GM12878 (cell line): ENCODE measurements around the gene RIPOR1. TPM values are rescaled to one million over a fixed set of nuclear protein-coding genes. Genes with fewer than 3 reads are reported as not detected.

Experiments used
- BCL11A ChIP-seq: IDR thresholded peaks from 2 replicates; pipeline ENCODE4 v1.6.1; 2011; ENCODE audit warnings: low read depth, low read length
- BCL3 ChIP-seq: IDR thresholded peaks from 2 replicates; pipeline ENCODE4 v1.6.1; 2011; ENCODE audit warnings: borderline replicate concordance, low read depth, mild to moderate bottlenecking, moderate library complexity, low read length; ENCODE audit not compliant: insufficient read depth, poor library complexity, severe bottlenecking
- BHLHE40 ChIP-seq, 2 experiments: fragments of 450-650 bp in 1 of 2; IDR thresholded peaks; 2 replicates each; pipeline ENCODE4 v1.6.1; 2011 to 2017; ENCODE audit warnings: low read depth in 2 of 2, borderline replicate concordance in 1 of 2, improper control_type of control experiment in 1 of 2, low read length in 1 of 2, mild to moderate bottlenecking in 1 of 2
- CBX5 ChIP-seq: sonication (generic); IDR thresholded peaks from 2 replicates; pipeline ENCODE4 v1.6.1; 2016; ENCODE audit warnings: low read depth, moderate library complexity, mild to moderate bottlenecking, inconsistent platforms
- CEBPB ChIP-seq, 2 experiments: fragments of 150-350 bp in 1 of 2; IDR thresholded peaks; 2 replicates each; pipeline ENCODE4 v1.6.1; 2012 to 2014; ENCODE audit warnings: low read depth in 2 of 2, low read length in 2 of 2, borderline replicate concordance in 1 of 2, inconsistent platforms in 1 of 2
- CREM ChIP-seq: IDR thresholded peaks from 2 replicates; pipeline ENCODE4 v1.6.1; 2014; ENCODE audit warnings: antibody characterized with exemption, low read depth
- EP300 ChIP-seq, 2 experiments: fragments of 150-350 bp in 1 of 2; IDR thresholded peaks; 2 replicates each; pipeline ENCODE4 v1.6.1; 2011 to 2012; ENCODE audit warnings: low read depth in 2 of 2, low read length in 2 of 2, borderline replicate concordance in 1 of 2, improper control_type of control experiment in 1 of 2, inconsistent platforms in 1 of 2; ENCODE audit not compliant: control insufficient read depth in 1 of 2
- FOS ChIP-seq: IDR thresholded peaks from 3 replicates; pipeline ENCODE4 v1.6.1; 2011; ENCODE audit warnings: borderline replicate concordance; ENCODE audit not compliant: insufficient read length; ENCODE audit errors: extremely low read depth
- HDGF ChIP-seq: fragments of 450-650 bp; IDR thresholded peaks from 2 replicates; pipeline ENCODE4 v1.6.1; 2016; ENCODE audit warnings: antibody characterized with exemption
- IKZF1 ChIP-seq: fragments of 450-650 bp; conservative IDR thresholded peaks from 2 replicates; pipeline ENCODE4 v1.6.1; 2017; ENCODE audit warnings: antibody characterized with exemption, mild to moderate bottlenecking
- IKZF2 ChIP-seq, 2 experiments: fragments of 450-650 bp; IDR thresholded peaks; 2 replicates each; pipeline ENCODE4 v1.6.1; 2017; ENCODE audit warnings: mild to moderate bottlenecking in 2 of 2, moderate library complexity in 2 of 2
- NFYB ChIP-seq: IDR thresholded peaks from 2 replicates; pipeline ENCODE4 v1.6.1; 2011; ENCODE audit warnings: low read depth, mild to moderate bottlenecking, low read length, improper control_type of control experiment, moderate library complexity; ENCODE audit not compliant: insufficient read depth
- RBBP5 ChIP-seq: fragments of 200-600 bp; sonication (generic); conservative IDR thresholded peaks from 2 replicates; pipeline ENCODE4 v1.6.1; 2016
- SMC3 ChIP-seq: IDR thresholded peaks from 2 replicates; pipeline ENCODE4 v1.6.1; 2011; ENCODE audit warnings: low read length, improper control_type of control experiment, borderline replicate concordance
- TAF1 ChIP-seq: IDR thresholded peaks from 2 replicates; pipeline ENCODE4 v1.6.1; 2011; ENCODE audit warnings: mild to moderate bottlenecking, low read depth, low read length, borderline replicate concordance
- ZNF274 ChIP-seq: IDR thresholded peaks from one replicate; pipeline ENCODE4 v1.8.0; 2011; ENCODE audit not compliant: insufficient read length, insufficient read depth
- ZNF384 ChIP-seq: IDR thresholded peaks from 2 replicates; pipeline ENCODE4 v1.6.1; 2012; ENCODE audit warnings: low read depth, mild to moderate bottlenecking, low read length, improper control_type of control experiment, borderline replicate concordance
- polyA plus RNA-seq, 11 experiments: library from polyadenylated mRNA; depleted of rRNA in 4 of 11; unstranded in 6 of 11; stranded (reverse) in 5 of 11; fragments of >200 nt; fragmentation: Nextera tagmentation in 4 of 11; fragmentation: Illumina TruSeq in 1 of 11; extraction: Ambion mirVana in 4 of 11; extraction: Trizol in 1 of 11; gene quantifications; 1 replicate in 1 of 11; 2 replicates in 10 of 11; pipeline versions ENCODE4 v1.2.1 to v1.2.3, GENCODE V29; 2011 to 2016; ENCODE audit warnings: inconsistent platforms in 2 of 11, missing spikeins in 2 of 11, low read depth in 1 of 11
- total RNA-seq, 4 experiments: library from RNA; depleted of rRNA in 3 of 4; stranded (reverse); fragments of >200 nt in 3 of 4; fragmentation: Illumina TruSeq in 1 of 4; extraction: Trizol in 1 of 4; gene quantifications; 2 replicates each; pipeline versions ENCODE4 v1.2.1 to v1.2.3, GENCODE V29; 2013 to 2021
- TF ChIP-seq, protein P1 (sequence below): IDR thresholded peaks from 2 replicates; pipeline ENCODE4 v1.6.1; 2012; ENCODE audit warnings: low read depth, low read length, improper control_type of control experiment
- TF ChIP-seq, protein P2 (sequence below): fragments of 450-650 bp; IDR thresholded peaks from 2 replicates; pipeline ENCODE4 v1.6.1; 2017; ENCODE audit warnings: antibody characterized with exemption, mild to moderate bottlenecking, moderate library complexity
- TF ChIP-seq, protein P3 (sequence below): fragments of 450-650 bp; IDR thresholded peaks from 2 replicates; pipeline ENCODE4 v1.6.1; 2017; ENCODE audit warnings: mild to moderate bottlenecking, low read depth, inconsistent platforms; ENCODE audit not compliant: poor library complexity, severe bottlenecking
- TF ChIP-seq, protein P4 (sequence below): fragments of 450-650 bp; IDR thresholded peaks from 2 replicates; pipeline ENCODE4 v1.6.1; 2016; ENCODE audit warnings: mild to moderate bottlenecking

The RIPOR1 gene
- total and polyA plus RNA-seq, 10 of the 15 experiments (the other 5 are each of a cell fraction or from before 2014, with no cell fraction given): 0.13 to 28.5 (median 7.0) TPM

DNA sequence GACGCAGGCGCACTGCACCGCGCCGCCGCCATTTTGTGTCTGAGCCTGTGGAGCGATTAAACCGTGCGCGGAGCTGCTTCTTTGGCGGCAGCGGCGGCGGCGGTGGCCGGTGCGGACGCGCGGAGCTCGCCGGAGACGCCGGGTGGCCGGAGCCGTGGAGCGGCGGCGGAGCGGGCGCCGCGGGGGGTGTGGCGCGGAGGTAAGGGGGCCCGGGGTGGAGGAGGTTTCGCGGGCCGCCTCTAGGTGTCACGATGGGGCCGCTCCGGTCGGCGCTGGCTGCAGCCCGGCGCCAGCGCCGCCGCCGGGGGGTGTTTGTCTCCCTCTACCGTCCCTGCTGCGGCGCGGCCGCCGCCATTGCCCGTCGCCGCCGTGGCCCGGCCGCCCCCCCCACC, 33.9 kb downstream of the RIPOR1 start, which contains the start of gene CTCF (continued):
- TF ChIP-seq ZNF384 (no peak), CEBPB (IDR thresholded peaks at IDR 0.05; ENCODE audit: borderline replicate concordance in 1 of 2, low read depth in 2 of 2, low read length in 2 of 2) (no peak), IKZF2 (IDR thresholded peaks at IDR 0.05) (no peak), CBX5 (no peak), BHLHE40 (IDR thresholded peaks at IDR 0.05; ENCODE audit: borderline replicate concordance in 1 of 2, low read depth in 2 of 2, low read length in 1 of 2) (no peak; a peak in 1 of 4 replicates), CREM (no peak), EP300 (IDR thresholded peaks at IDR 0.05; ENCODE audit: borderline replicate concordance in 1 of 2, control insufficient read depth in 1 of 2, low read depth in 2 of 2, low read length in 2 of 2) (no peak), RBBP5 (no peak), IKZF1 (0 out of 2 replicates have a peak, but pooled peaks have one; percentile 50), ZNF274 (no peak), TAF1 (peak; percentile 43; the same call in 1 of the 2 replicates), FOS (no peak), BCL3 (no peak), NFYB (no peak), BCL11A (no peak), SMC3 (peak; percentile 21; the same call in 1 of the 2 replicates), HDGF (no peak)
- TF ChIP-seq, protein P1, sequence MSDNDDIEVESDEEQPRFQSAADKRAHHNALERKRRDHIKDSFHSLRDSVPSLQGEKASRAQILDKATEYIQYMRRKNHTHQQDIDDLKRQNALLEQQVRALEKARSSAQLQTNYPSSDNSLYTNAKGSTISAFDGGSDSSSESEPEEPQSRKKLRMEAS: no peak
- TF ChIP-seq, protein P2, sequence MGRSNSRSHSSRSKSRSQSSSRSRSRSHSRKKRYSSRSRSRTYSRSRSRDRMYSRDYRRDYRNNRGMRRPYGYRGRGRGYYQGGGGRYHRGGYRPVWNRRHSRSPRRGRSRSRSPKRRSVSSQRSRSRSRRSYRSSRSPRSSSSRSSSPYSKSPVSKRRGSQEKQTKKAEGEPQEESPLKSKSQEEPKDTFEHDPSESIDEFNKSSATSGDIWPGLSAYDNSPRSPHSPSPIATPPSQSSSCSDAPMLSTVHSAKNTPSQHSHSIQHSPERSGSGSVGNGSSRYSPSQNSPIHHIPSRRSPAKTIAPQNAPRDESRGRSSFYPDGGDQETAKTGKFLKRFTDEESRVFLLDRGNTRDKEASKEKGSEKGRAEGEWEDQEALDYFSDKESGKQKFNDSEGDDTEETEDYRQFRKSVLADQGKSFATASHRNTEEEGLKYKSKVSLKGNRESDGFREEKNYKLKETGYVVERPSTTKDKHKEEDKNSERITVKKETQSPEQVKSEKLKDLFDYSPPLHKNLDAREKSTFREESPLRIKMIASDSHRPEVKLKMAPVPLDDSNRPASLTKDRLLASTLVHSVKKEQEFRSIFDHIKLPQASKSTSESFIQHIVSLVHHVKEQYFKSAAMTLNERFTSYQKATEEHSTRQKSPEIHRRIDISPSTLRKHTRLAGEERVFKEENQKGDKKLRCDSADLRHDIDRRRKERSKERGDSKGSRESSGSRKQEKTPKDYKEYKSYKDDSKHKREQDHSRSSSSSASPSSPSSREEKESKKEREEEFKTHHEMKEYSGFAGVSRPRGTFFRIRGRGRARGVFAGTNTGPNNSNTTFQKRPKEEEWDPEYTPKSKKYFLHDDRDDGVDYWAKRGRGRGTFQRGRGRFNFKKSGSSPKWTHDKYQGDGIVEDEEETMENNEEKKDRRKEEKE: 0 out of 2 replicates have a peak, but pooled peaks have one; percentile 49
- TF ChIP-seq, protein P3, sequence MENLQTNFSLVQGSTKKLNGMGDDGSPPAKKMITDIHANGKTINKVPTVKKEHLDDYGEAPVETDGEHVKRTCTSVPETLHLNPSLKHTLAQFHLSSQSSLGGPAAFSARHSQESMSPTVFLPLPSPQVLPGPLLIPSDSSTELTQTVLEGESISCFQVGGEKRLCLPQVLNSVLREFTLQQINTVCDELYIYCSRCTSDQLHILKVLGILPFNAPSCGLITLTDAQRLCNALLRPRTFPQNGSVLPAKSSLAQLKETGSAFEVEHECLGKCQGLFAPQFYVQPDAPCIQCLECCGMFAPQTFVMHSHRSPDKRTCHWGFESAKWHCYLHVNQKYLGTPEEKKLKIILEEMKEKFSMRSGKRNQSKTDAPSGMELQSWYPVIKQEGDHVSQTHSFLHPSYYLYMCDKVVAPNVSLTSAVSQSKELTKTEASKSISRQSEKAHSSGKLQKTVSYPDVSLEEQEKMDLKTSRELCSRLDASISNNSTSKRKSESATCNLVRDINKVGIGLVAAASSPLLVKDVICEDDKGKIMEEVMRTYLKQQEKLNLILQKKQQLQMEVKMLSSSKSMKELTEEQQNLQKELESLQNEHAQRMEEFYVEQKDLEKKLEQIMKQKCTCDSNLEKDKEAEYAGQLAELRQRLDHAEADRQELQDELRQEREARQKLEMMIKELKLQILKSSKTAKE: no peak
- TF ChIP-seq, protein P4, sequence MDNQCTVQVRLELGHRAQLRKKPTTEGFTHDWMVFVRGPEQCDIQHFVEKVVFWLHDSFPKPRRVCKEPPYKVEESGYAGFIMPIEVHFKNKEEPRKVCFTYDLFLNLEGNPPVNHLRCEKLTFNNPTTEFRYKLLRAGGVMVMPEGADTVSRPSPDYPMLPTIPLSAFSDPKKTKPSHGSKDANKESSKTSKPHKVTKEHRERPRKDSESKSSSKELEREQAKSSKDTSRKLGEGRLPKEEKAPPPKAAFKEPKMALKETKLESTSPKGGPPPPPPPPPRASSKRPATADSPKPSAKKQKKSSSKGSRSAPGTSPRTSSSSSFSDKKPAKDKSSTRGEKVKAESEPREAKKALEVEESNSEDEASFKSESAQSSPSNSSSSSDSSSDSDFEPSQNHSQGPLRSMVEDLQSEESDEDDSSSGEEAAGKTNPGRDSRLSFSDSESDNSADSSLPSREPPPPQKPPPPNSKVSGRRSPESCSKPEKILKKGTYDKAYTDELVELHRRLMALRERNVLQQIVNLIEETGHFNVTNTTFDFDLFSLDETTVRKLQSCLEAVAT: no peak
